NAMALWA (cell line): ENCODE results near the gene GAL3ST2.
"Not testable (repeated sequence)": the region's sequence is repeated elsewhere in the genome, so short reads cannot be mapped to it uniquely, and the experiment has no call there.

Experiments used
- DNase-seq: peaks from one replicate; pipeline ENCODE4 v3.0.0-alpha.2; 2015; ENCODE audit warnings: low spot score

GAL3ST2 gene

GRCh38 chr2:241809383-241810306, 33.0 kb downstream of the GAL3ST2 start:
- DNase-seq = no peak

GRCh38 chr2:241810307-241811200, 33.9 kb downstream of the GAL3ST2 start:
- no peak for DNase-seq

- no peak for DNase-seq
Measured at GRCh38 chr2:241811201-241811951, 34.8 kb downstream of the GAL3ST2 start.

GRCh38 chr2:241811952-241812729, 35.5 kb downstream of the GAL3ST2 start:
- no peak for DNase-seq

- peak; percentile 18 for DNase-seq
Measured at GRCh38 chr2:241812730-241813643, 36.4 kb downstream of the GAL3ST2 start.

GRCh38 chr2:241813644-241814392, 37.2 kb downstream of the GAL3ST2 start:
- DNase-seq = peak; percentile 28

GRCh38 chr2:241814393-241814642, 37.7 kb downstream of the GAL3ST2 start:
- DNase-seq = no peak

- no peak for DNase-seq
Measured at GRCh38 chr2:241814643-241815476, 38.2 kb downstream of the GAL3ST2 start.

GRCh38 chr2:241815477-241816430, 39.1 kb downstream of the GAL3ST2 start:
- DNase-seq = no peak

- no peak for DNase-seq
Measured at GRCh38 chr2:241816431-241817121, 40.0 kb downstream of the GAL3ST2 start.

GRCh38 chr2:241817126-241817820, 40.7 kb downstream of the GAL3ST2 start:
- no peak for DNase-seq

- DNase-seq = not testable (repeated sequence)
Measured at GRCh38 chr2:241817821-241818215, 41.2 kb downstream of the GAL3ST2 start.

- no peak for DNase-seq
Measured at GRCh38 chr2:241818229-241818942, 41.8 kb downstream of the GAL3ST2 start.

GRCh38 chr2:241818943-241819270, 42.3 kb downstream of the GAL3ST2 start:
- DNase-seq = no peak

- not testable (repeated sequence) for DNase-seq
Measured at GRCh38 chr2:241819947-241820624, 43.5 kb downstream of the GAL3ST2 start.
